Fibroblast of mammary gland (primary cell): ENCODE data around the gene NTPCR.

Experiments used
- DNase-seq: peaks from one replicate; pipeline ENCODE4 v3.0.0-alpha.2; 2010; ENCODE audit warnings: low read depth
- H3K4me3 ChIP-seq: 2 replicates; pipeline ENCODE4 v1.5.1; 2011; ENCODE audit warnings: low read depth, mild to moderate bottlenecking, low read length, moderate library complexity; ENCODE audit not compliant: control insufficient read depth
- CTCF ChIP-seq: conservative IDR thresholded peaks from 2 replicates; pipeline ENCODE4 v1.5.1; 2011; ENCODE audit warnings: low read depth, low read length, inconsistent platforms; ENCODE audit not compliant: control insufficient read depth, insufficient read depth

Gene NTPCR

GRCh38 chr1:232958067-232958466, 7.7 kb downstream of the NTPCR start:
- no peak for TF ChIP-seq CTCF
- H3K4me3 ChIP-seq: no peak overlapping the region
- no peak for DNase-seq

GRCh38 chr1:232962761-232963745, 12.6 kb downstream of the NTPCR start:
- peak; percentile 61 for DNase-seq
- H3K4me3 ChIP-seq: peak overlapping the region; percentile 18
- no peak for TF ChIP-seq CTCF

GRCh38 chr1:232964601-232965000, 14.2 kb downstream of the NTPCR start:
- TF ChIP-seq CTCF: no peak
- no peak for DNase-seq
- no peak overlapping the region for H3K4me3 ChIP-seq

- DNase-seq: no peak
- no peak overlapping the region for H3K4me3 ChIP-seq
- TF ChIP-seq CTCF: no peak
Observed at GRCh38 chr1:232965124-232965911, 14.9 kb downstream of the NTPCR start.

GRCh38 chr1:232965912-232966217, 15.5 kb downstream of the NTPCR start:
- TF ChIP-seq CTCF: no peak
- no peak for DNase-seq
- no peak overlapping the region for H3K4me3 ChIP-seq

- DNase-seq: no peak
- TF ChIP-seq CTCF: no peak
- no peak overlapping the region for H3K4me3 ChIP-seq
Observed at GRCh38 chr1:232966663-232967062, 16.3 kb downstream of the NTPCR start.
